ENCODE measurements around the gene TBCD.

GRCh38 chr17:82820278-82821251, 68.7 kb downstream of the TBCD start:
- no peak for TF ChIP-seq POLR2A (IDR thresholded peaks at IDR 0.05; ENCODE audit: extremely low read depth, insufficient read length)
- no peak for TF ChIP-seq CTCF (IDR thresholded peaks at IDR 0.05; ENCODE audit: low read depth, low read length)

Data from NB4 (cell line).